GM08714 (cell line): ENCODE results near the gene AKAP3.
A peak's percentile ranks its signal among the peaks of the same experiment; 100 is the strongest.

Experiments used
- H3K4me3 ChIP-seq: fragments of 200-500 bp; sonication (Bioruptor generic); 2 replicates; pipeline ENCODE4 v1.5.1; 2014; ENCODE audit warnings: mild to moderate bottlenecking, low read length, inconsistent platforms
- ZNF274 ChIP-seq: IDR thresholded peaks from 2 replicates; pipeline ENCODE4 v1.6.1; 2012; ENCODE audit warnings: mild to moderate bottlenecking, low read depth, low read length

The AKAP3 gene

GRCh38 chr12:4648501-4649357 is at the start of gene AKAP3, which contains the start of gene NDUFA9:
Gene AKAP3 (minus strand): TSS chr12:4649051. CDS start chr12:4638196, 10,855 bp downstream.
Gene NDUFA9 (plus strand): TSS chr12:4649114. CDS start chr12:4649127, 13 bp downstream.
- H3K4me3 ChIP-seq = peak within 1 kb of the TSS; percentile 76

GRCh38 chr12:4690760-4691159 is 41.9 kb upstream of the AKAP3 start:
- no peak overlapping the region for H3K4me3 ChIP-seq
- TF ChIP-seq ZNF274 = no peak

More at GRCh38 chr12:4648501-4649357, at the start of gene AKAP3, which contains the start of gene NDUFA9:
- TF ChIP-seq ZNF274 = no peak

GRCh38 chr12:4685317-4685716 is 36.5 kb upstream of the AKAP3 start:
- no peak overlapping the region for H3K4me3 ChIP-seq
- TF ChIP-seq ZNF274 = no peak

- no peak overlapping the region for H3K4me3 ChIP-seq
- no peak for TF ChIP-seq ZNF274
Measured at GRCh38 chr12:4681732-4682131, 32.9 kb upstream of the AKAP3 start.

GRCh38 chr12:4679711-4680110 is 30.9 kb upstream of the AKAP3 start:
- H3K4me3 ChIP-seq = no peak overlapping the region
- no peak for TF ChIP-seq ZNF274

- no peak for TF ChIP-seq ZNF274
- no peak overlapping the region for H3K4me3 ChIP-seq
Measured at GRCh38 chr12:4665236-4665635, 16.4 kb upstream of the AKAP3 start.

- TF ChIP-seq ZNF274 = no peak
- no peak overlapping the region for H3K4me3 ChIP-seq
Measured at GRCh38 chr12:4663971-4664505, 15.2 kb upstream of the AKAP3 start.

- no peak for TF ChIP-seq ZNF274
- no peak overlapping the region for H3K4me3 ChIP-seq
Measured at GRCh38 chr12:4653691-4654090, 4.8 kb upstream of the AKAP3 start.

- no peak overlapping the region for H3K4me3 ChIP-seq
- no peak for TF ChIP-seq ZNF274
Measured at GRCh38 chr12:4653257-4653656, 4.4 kb upstream of the AKAP3 start.

- peak overlapping the region; percentile 76 for H3K4me3 ChIP-seq
- no peak for TF ChIP-seq ZNF274
Measured at GRCh38 chr12:4649358-4649661, 459 bp upstream of the AKAP3 start.

GRCh38 chr12:4648104-4648500 is 749 bp downstream of the AKAP3 start:
- TF ChIP-seq ZNF274 = no peak
- H3K4me3 ChIP-seq = peak overlapping the region; percentile 76

- no peak overlapping the region for H3K4me3 ChIP-seq
- no peak for TF ChIP-seq ZNF274
Measured at GRCh38 chr12:4645023-4645422, 3.8 kb downstream of the AKAP3 start.

GRCh38 chr12:4643747-4644146 is 5.1 kb downstream of the AKAP3 start:
- no peak overlapping the region for H3K4me3 ChIP-seq
- TF ChIP-seq ZNF274 = no peak

GRCh38 chr12:4630262-4630661 is 18.6 kb downstream of the AKAP3 start:
- TF ChIP-seq ZNF274 = no peak
- H3K4me3 ChIP-seq = no peak overlapping the region

GRCh38 chr12:4628406-4628805 is 20.4 kb downstream of the AKAP3 start:
- no peak for TF ChIP-seq ZNF274
- no peak overlapping the region for H3K4me3 ChIP-seq
